Epidermal melanocyte (primary cell): ENCODE results near the gene C2orf72.
A peak's percentile ranks its signal among the peaks of the same experiment; 100 is the strongest.

Experiments used
- DNase-seq: peaks from one replicate; pipeline ENCODE4 v3.0.0; 2011; ENCODE audit warnings: low spot score; ENCODE audit not compliant: insufficient read length

C2orf72 gene

DNA sequence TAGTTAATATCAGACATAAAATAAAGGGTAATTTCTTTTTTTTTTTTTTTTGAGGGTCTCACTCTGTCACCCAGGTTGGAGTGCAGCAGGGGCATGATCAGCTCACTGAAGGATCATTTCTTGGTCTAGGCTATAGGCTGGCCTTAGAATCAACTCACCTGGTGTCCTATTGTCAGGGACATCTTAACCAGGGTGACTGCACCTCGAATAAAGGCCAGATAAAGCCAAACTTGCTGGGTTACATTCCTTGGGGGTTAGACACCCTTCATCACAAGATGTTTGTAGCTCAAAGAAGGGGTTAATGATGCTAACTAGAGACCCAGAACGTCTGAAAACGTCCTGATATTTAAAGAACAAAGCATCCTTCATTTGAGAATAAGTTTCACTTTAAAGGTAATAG is 23.5 kb upstream of the C2orf72 start:
- DNase-seq, result no peak

DNA sequence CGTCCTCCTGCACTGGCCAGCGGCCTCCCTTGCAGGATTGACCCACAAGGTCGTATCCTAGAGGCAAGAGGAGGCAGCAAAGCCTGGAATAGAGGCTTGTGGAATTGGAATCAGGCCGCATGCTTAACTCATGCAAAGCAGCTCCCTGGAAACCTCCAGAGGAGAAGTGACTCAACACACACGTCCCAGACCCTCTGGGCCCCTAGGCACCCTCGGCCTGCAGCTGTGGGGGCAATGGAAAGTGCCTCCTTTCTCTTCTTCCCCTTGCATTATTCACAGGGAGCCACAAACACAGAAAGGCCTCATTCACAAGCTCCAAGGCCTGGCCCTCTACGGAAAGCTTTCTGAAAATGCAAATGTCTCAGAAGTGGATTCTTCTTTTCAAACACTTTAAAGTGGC is 21.8 kb upstream of the C2orf72 start:
- no peak for DNase-seq

DNA sequence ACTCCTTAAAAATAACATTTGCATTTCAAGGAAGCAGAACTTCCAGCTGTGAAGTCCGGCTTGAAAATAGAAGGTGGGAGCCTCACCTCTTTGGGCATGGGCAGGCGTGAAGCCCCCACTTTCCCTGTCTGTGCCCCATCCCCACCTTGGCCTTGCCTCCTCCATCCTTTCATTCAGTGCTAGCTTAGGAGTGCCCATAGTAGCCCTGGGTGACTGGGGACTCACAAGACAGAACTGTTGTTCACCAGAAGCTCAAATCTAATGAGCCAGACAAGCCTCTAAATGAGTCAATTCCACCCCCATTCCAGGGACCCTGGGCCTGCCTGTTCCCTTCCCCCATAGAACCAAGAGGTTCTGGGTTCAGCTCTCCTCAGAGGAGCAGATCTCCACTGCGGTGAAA is 21.4 kb upstream of the C2orf72 start:
- no peak for DNase-seq

DNA sequence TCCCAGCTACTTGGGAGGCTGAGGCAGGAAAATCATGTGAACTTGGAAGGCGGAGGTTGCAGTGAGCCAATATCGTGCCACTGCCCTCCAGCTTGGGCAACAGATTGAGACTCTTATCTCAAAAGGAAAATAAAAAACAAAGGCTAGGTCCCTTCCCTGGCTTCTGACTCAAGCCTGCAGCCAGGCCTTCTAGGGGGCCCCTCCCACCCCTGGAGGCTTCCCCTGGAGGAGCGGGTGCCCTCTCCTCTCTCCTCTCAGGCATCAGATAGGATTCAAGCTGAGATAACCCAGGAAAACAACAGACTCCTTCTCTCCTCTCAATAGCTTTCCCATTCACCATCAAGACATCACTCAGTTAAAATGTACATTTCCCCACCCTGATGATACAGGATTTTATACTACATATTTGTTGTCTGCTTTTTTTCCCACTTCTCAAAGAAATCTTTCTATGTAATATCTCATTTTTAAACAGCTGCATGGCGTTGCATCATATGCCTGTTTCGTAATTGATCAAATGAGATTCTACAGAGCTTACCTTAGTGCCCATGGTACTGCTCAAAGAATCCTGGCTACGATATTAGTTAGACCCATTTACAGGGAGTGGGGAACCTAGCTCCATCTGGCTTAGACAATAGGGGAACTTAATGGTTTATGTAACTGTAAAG is 20.6 kb upstream of the C2orf72 start:
- DNase-seq, result no peak

DNA sequence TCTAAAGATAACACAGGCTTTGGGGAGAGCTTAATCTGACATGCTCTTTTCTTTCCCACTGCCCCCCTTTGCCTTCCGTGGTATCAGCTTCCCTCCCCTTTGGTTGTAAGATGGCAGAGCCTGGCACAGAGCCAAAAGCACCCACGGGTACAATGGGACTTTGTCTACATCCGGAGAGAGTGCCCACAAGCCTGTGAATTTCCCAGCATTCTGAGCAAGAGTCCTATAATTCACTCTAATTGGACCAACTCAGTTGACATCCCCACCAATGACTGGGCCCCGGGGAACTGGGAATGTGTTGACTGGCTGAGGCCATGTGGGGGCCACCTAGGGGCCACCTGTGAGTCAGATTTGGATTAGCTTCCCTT is 20.1 kb upstream of the C2orf72 start:
- DNase-seq, result no peak

DNA sequence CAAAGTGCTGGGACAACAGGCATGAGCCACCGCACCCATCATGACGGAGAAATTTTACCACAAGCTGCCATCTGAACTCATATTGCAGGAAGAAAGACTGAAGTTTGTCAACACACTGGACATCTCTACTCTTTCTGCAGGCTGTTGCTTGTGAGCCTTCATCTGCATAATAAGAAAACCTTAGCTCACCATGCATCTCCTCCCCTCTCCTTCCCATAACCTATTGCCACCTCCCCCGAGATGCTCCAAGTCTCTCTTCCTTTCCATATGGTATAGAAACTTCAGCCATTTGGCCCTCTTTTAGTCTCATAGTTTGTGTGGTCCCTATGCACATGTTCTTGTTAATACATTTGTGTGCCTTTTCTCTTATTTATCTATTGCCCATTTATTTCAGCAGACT is 19.1 kb upstream of the C2orf72 start:
- no peak for DNase-seq

DNA sequence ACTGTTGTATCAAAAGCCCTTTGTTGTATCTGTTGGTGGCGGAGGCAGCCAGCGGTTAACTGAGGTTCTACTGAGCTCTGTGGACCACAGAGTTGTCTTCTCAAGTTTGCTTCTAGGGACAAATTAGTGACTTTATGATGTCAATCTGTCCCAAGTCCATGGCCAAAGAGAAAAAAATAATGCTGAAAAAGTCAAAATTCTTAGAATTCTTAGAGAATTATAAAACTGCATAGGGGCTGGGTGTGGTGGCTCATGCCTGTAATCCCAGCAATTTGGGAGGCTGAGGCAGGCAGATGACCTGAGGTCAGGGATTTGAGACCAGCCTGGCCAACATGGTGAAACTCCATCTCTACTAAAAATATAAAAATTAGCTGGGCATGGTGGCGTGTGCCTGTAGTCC is 12.3 kb upstream of the C2orf72 start:
- peak; percentile 5 for DNase-seq

DNA sequence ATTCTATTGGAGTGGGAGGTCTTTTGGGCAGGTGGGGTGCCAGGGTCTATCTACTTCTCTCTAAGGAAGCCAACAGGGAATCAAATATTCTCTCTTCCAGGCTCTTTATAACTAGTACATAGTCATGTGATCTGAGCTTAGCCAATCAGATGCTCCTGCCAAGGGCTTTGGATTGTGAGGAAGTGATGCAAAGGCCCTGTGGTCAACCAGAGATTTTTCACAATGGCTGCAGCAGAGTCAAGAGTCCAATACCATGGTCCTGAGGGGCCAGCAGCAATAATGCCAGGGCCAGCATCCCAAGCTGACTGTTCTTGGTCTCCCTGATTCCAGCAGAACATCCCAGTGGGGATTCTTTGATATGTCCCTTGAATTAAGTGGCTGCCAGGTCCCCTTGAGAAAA is 8.4 kb upstream of the C2orf72 start:
- DNase-seq, result no peak

DNA sequence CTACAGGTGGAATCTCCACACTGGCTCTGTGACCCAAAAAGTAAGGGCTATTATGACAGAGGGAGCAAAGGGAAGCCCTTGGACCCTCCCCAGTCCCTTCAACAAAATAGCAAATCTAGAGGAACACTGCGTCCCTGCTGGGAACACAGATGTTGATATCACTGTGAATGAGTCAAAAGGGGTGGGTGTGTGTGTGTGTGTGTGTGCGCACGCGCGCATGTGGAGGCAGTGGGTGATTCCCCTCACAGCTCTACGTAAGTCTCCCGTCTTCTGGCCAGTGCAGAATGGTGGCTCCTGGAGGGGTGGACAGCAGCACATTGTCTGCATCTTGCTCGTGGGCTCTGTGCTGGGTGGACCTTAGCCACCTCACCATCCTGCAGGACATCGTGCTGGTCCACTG is 7.8 kb upstream of the C2orf72 start:
- DNase-seq, result no peak

DNA sequence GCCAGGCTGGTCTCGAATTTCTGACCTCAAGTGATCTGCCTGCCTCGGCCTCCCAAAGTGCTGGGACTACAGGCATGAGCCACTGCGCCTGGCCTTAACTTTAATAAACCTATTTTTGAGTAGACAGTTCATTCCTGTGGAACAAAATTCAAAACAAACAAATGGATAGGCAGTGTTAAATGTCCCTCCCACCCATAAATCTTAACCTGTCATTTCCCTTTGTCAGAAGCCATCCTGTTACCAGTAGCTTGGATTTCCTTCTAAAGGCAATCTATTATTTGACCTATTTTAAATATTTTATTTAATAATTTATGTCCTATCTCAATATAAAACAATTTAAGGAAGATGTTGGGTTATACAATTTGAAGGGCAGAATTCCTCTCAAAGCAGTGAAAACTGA is 6.6 kb upstream of the C2orf72 start:
- DNase-seq, result no peak

DNA sequence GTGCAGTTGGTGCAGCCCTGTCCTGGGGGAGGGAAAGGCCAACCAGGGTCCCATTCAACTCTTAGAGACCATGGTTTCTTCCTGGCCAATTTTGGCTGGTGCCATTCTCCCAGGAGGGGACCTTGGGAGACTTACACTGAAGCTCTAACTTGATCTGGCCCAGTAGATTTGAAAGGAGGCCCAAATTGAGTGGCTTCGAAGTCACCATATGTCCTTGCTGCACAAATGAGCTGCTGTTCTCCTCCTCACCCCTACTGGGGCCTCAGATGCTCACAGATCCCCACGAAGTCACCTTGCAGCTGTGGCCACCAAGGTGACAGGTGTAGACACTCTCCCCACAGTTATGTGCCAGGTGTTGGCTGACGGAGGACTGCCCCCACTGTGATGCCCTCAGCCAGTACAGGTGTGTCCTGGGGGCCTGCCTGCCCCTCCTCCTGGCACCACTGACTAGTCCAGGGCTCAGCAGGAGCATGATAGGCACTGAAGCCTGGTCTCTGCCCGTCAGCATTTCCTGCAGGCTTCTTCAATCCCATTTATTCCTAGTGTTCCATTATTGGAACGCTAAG is 4.7 kb upstream of the C2orf72 start:
- no peak for DNase-seq

DNA sequence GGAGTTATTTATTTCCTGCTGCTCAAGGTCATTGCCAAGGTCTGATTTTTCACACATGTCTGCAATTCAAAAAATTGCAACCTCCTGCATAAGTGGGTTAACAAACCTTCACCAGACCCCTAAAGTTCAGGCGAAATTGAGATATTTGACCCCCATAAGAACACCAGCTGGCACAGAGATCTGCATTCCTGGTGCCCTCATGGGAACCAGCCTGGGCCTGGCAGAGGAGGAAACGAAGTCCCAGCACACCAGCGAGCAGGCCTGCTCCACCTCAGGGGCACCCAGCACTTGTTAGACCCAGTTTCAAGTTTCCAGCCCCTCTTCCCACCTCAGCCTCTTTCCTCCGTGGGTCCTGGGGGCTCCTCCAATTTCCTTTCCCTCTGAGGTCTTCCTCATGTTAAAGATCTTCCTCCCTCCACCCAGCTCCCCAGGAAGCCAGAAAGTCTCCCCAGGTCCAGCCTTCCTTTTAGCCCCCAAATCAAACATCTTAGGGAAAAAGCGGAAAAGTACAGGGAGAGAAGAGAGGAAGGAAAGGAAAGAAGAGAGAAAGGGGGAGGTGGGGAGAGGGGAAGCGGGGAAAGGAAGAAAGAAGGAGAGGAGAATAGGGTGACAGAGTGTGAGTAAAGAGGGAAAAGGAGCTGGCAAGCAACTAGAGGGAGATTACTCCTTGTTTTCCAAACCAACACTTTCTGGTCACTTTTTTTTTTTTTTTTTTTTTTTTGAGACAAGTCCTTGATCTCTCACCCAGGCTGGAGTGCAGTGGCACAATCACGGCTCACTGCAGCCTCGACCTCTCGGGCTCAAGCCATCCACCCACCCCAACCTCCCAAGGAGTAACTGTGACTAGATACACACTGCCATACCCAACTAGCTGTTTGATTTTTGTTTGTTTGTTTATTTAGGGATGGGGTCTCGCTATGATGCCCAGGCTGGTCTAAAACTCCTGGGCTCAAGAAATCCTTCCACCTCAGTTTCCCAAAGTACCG is 3.9 kb upstream of the C2orf72 start:
- no peak for DNase-seq

DNA sequence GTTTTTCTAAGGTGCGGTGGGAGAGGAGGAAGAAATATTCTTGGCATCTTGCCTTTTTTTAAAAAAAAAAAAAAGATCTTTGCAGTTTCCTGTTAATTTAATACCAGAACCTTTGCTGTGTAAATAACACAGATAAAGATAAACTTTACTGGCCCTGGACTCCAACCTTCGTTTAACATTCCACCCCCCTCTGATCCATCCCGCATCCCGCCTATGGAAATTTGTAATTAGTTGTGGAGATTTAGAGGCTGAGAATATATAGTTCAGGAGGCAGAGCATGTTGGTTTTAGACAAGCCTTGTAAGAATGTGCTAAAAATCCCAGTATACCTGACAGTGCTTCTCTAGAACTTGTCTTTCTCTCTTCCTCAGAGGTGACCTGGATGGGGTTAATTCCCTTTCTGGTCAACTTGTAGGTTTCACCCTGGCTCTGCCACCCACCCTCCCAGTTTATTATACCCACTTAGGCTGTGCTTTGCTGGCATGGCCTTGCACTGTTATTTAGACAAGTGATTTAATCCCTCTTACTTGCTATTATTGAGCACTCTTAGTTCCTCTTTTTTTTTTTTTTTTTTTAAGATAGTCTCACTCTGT is 2.9 kb upstream of the C2orf72 start:
- no peak for DNase-seq

DNA sequence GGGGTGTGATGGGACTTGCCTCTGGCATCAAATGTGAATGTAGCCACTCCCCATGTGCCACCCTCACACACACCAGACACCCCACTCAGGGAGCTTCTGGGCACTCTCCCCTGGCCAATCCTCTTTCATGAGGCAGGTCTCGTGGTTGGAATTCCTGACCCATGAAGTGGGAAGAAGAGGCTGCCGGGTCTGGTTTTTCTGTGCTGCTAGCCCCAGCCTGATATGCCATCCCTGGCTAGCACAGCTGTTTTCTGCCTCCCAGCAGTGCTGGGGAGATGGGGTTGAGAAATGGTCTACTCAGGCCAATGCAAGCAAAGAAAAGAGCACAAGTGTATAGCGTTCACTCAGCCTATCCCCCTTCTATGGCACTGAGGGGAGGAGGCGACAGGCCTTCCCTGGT is 1.2 kb upstream of the C2orf72 start:
- DNase-seq, result no peak

DNA sequence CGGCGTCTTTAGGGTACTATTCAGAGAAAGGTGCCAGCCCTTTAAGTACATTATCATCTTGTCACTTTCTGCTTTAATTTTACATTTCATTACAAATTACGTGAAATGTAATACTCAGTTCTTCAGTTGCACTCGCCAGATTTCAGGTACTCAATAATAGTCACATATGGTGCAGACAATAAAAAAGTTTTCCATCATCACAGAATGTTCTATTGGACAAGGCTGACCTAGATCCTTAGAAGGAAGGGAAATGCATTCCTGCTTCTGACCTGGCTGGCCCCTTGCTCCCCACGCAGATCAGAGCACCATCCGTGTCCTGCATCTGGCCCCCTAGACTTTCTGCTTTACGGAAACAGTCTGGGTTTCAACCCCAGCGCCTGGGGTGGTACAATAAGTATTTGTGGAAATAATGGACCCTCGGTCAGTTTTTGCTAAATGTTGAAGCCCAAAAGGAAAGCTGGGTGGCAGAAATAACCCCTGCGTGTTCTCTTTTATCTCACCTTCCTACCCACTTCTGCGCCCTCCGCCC is 681 bp upstream of the C2orf72 start:
- no peak for DNase-seq

DNA sequence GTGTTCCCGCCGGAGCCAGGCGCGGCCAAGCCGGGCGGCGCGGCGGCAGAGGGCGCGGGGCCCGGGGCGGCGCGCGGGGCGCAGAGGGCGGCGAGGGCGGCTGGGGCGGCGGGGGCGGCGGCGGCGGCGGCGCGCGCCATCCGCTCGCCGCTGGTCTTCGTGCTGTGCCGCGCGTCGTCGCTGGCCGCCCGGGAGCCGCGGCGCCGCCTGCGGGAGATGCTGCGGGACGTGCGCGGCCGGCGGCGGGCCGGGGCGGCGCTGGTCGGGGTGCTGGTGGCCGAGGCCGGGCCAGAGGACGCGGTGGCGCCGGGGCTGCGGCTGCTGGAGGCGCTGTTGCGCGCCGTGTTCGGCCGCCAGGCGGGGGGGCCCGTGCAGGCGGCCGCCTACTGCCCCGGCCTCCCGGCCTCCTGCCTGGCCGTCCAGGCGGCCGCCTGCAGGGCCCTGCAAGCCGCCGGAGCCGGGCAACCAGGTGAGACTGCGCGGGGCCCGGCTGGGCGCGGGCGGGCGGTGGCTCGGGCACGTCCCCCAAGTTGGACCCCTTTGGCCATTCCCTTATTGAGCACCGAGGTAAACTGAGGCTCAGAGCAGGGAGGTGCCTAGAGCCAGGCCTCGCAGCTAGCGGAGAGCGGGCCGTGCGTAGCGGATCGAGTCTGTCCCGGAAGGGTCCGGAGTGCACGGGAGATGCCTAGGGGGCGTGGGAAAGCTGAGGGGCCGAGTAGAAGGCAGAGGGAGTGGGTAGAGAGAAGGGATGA is 584 bp downstream of the C2orf72 start:
- DNase-seq, result no peak

DNA sequence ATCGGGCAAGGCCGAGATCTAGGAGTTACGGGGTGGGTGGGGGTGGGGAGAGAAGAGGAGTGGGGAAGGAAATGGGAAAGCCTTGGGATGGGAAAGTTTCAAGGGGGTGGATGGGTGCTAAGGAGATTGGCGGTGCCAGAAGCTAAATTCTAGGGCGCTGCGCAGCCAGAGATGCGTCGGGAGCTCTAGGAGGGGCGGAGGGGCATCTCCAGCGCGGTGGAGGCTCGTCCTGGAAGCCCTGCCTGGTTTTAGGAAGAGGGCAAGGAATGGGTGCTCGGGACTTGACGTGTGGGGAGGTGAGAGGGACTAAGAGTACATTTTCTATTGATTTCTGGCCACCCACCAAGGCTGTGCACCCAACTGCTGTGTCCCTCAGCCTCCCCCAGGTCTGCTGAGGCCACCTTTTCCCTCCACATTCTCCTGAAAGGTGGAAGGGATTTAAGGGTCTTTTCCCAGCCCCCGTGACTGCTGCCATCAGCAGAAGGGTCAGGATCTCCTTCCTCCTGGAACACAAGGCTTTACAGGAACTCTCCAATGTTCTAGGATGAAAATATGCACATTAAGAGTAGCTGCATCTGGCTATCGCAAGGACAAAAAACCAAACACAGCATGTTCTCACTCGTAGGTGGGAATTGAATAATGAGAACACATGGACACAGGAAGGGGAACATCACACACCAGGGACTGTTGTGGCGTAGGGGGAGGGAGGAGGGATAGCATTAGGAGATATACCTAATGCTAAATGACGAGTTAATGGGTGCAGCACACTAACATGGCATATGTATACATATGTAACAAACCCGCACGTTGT is 1.4 kb downstream of the C2orf72 start:
- no peak for DNase-seq

DNA sequence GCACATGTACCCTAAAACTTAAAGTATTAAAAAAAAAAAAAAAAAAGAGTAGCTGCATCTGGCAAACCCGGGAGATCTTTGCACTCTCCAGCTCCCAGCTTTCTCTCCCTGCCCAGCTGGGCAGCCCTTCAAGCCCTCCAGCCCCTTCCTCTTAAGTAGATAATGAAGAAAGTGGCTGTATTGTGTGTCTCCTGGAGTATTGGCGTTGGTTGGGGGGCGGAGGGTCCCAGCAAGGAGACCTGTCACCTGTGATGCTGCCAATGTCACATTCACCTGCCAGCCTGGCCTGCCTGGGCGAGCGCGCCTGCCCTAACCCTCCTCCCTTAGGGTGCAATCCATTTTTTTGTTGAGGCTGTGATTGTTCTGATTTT is 2.0 kb downstream of the C2orf72 start:
- DNase-seq, result no peak

DNA sequence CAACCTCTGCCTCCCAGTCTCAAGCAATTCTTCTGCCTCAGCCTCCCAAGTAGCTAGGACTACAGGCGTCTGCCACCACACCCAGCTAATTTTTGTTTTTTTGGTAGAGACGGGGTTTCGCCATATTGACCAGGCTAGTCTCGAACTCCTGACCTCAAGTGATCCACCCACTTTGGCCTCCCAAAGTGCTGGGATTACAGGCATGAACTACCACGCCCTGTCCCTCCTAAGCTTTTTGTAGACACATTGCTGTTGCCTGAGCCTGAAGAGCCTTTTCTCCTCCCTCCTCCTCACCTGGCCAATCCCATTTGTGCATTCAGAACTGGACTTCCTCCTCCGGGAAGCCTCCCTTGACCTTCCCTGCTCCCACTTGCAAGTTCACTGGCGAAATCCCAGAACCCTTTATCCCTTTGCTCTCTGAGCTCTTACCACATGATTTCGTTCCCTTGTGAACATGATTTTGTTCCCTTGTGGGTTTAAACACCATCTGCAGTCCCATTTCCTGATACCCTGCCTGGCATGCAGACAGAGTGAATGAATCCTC is 2.6 kb downstream of the C2orf72 start:
- no peak for DNase-seq

DNA sequence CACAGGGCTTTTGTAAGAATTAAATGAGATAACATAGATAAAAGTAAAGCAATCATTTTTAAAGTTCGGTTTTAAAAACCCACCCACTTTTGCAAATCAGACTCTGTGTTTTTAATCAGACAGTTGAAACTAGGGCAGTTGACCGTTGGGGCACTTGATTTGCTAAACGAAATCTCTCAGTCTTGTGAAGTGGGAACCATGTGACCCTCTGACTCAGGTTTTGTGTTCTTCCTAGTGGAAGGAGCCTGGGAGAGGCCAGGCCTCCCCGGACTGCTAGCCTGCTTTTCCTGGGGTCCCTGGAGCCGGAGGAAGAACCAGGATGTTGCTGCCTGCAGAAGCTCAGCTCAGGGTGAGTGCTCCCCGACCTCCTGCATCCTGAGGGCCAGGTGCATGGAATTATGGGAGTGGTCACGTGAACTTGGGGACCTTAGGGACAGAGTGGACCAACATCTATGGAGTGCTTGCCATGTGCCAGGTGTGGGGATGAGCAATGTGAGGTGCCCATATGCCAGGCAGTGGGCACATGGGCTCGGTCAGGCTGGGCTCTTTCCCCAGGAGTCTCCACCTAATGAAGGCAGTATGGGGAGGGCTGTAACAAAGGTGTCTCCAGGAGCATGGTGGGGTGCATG is 3.9 kb downstream of the C2orf72 start:
- DNase-seq, result no peak
